NCI-H345 treated with DMSO at 0.1 percent for 48 hours (cell line): ENCODE results near the gene LMBR1.
"Not testable (repeated sequence)": the region's sequence is repeated elsewhere in the genome, so short reads cannot be mapped to it uniquely, and the experiment has no call there.

Source experiments
- DNase-seq: peaks from one replicate; lab custom pipeline; 2025; ENCODE audit not compliant: unreplicated experiment; lab: John Stamatoyannopoulos, UW

The LMBR1 gene

DNA sequence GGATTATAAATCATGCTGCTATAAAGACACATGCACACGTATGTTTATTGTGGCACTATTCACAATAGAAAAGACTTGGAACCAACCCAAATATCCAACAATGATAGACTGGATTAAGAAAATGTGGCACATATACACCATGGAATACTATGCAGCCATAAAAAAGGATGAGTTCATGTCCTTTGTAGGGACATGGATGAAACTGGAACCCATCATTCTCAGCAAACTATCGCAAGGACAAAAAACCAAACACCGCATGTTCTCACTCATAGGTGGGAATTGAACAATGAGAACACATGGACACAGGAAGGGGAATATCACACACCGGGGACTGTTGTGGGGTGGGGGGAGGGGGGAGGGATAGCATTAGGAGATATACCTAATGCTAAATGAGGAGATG lies 89.3 kb downstream of the LMBR1 start:
- DNase-seq, result not testable (repeated sequence)

GRCh38 chr7:156802214-156802613 lies 90.8 kb downstream of the LMBR1 start:
- DNase-seq, result no peak

DNA sequence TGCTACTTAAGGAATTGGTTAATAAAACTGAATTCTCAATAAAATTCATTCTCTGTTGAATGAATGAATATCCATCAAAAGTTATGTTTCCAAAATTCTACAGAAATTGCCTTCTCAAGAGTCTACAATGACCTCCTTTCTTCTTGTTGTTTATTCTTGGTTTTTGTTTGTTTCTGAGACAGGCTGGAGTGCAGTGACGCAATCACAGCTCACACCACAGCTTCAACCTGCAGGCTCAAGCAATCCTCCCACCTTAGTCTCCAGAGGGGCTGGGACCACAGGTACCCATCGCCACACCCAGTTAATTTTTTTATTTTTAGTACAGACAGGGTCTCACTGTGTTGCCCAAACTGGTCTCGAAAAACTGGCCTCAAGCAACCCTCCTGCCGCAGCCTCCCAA lies 97.6 kb downstream of the LMBR1 start:
- no peak for DNase-seq

DNA sequence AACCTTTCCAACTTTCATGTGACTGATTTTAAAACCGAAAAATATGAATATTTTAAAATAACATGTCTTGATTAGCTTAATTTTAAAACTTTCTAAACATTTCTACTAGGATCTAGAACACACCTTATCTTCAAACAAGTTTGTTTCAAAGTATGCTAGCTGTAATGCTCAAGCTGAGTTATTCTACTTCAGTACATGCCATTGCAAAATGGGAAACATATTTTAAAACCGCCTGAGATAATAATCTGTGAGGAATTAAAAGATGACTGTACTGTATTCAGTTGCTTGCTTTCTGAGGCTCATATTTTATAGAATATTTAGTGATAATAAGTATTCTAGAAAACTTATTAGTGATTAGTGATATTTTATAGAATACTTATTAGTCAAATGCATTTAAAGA lies 99.6 kb downstream of the LMBR1 start:
- DNase-seq, result no peak

DNA sequence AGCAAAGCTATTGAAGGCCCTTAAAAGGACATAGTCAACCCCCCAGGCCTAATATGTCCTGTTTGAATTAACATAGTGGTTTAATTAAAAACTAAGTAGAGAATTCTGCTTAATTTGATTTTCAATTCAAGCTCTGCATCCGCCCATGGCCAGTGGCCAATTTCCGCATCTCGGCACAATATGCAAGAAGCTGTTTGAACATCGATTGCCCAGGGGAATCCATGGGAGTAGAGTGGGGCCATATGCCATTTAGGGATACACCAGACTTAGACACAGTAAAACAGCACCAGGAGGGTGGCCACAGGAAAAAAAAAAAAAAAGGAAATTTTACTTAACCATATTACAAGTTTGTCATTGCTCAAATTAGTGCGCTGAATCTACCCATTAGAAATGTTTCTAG lies 100.4 kb downstream of the LMBR1 start:
- DNase-seq, result no peak

GRCh38 chr7:156791241-156791640 lies 101.7 kb downstream of the LMBR1 start:
- no peak for DNase-seq

DNA sequence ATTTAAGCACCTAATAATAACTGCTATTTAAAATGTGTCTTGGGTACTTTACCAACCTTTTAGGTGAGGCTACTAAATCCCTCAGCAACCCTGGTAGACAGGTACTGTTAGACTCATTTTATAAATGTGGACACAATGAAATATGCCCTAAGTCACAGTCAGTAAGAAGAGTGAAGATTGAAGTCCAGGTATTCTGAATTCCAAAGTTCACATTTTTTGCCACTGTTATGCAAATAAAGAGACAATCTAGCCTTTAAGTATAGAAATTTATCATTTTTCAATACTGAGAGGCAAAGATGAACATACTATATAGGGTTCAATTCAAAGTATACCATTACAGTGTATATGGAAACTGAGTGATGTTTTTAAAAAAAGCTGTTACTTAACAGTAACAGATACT lies 102.7 kb downstream of the LMBR1 start:
- DNase-seq, result no peak

GRCh38 chr7:156785998-156786543 lies 106.9 kb downstream of the LMBR1 start:
- DNase-seq, result no peak

GRCh38 chr7:156783864-156784263 lies 109.1 kb downstream of the LMBR1 start:
- DNase-seq, result no peak

DNA sequence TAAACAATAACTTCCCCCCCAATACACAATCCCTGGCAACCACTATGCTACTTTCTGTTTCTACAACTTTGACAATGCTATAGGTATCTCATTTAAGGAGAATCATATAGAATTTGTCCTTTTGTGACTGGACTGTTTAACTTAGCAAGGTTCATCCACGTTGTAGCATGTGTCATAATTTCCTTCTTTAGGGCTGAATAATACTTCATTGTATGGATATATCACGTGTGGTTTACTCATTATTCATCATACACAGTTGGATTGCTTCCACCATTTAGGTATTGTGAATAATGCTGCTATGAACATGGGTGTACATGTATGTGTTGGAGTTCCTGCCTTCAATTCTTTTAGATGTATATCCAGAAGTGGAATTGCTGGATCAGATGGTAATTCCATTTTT lies 111.0 kb downstream of the LMBR1 start:
- DNase-seq, result no peak

DNA sequence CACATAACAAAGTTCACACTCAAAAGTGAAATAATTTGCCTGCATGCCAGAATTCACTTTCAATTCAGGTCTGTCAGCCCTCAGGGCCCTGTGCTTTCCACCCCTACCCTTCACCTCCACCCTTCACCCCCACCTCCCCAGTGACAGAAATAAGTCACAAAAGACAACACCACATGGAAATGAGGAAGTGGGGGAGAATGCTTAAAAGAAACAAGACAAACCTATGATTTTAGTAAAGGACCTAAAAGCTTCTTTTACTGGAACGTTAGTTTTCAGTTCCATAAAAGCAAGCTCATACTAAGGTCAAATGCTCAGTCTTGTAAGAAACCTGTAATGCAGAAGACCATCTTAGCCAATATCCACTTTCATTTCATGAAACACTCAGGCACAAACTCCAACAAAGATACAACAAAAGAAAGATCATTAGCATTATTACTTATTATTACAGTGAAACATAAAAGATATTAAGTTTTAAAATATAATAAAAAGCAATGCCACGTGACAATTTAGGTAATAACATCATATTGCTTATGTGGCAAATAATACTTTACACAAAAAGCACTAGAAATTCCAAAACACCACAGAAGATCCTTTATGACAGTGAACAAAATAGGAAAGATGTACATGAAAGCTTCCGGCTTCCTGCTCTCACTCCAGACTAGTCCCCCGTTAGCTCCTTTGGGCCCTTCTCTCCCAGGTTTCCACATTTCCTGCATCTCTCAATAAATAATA lies 112.1 kb downstream of the LMBR1 start:
- no peak for DNase-seq

DNA sequence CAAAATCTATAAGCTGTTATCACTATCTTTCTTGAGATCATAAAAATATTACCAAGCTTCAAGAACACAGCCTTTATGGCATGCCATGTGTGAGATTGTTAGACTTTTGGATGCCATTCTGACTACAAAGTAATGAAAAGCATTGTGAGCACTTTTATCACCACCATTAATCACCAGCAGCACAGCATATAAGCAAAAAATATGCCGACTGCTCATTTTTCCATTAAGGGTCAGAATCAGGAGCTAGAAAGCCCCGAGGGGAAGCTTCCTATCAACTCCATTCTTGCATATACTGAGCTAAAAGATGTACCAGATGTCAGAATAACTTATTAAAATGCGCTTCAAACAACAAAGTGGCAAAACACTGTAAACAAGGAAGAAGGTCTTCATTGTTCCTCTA lies 114.3 kb downstream of the LMBR1 start:
- no peak for DNase-seq

DNA sequence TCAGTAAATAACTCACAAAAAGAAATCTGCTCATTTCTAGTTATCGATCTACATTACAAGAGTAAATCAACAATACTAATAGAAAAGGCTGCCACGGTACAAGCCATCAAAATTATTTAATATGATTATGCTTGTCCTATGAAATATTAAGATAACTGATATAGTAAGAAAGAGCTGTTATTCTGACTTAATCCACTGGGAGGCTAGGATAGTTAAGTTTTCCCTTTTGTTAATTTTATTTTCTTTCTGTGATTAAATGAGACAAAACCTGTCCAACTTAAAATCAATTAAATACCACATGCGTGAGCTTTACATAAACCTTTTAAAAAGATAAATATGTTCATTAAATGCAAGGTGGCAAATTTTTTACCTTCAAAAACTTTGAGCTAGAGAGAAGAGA lies 114.8 kb downstream of the LMBR1 start:
- no peak for DNase-seq

GRCh38 chr7:156777364-156778069 lies 115.5 kb downstream of the LMBR1 start:
- no peak for DNase-seq

GRCh38 chr7:156776527-156776926 lies 116.5 kb downstream of the LMBR1 start:
- DNase-seq, result no peak

DNA sequence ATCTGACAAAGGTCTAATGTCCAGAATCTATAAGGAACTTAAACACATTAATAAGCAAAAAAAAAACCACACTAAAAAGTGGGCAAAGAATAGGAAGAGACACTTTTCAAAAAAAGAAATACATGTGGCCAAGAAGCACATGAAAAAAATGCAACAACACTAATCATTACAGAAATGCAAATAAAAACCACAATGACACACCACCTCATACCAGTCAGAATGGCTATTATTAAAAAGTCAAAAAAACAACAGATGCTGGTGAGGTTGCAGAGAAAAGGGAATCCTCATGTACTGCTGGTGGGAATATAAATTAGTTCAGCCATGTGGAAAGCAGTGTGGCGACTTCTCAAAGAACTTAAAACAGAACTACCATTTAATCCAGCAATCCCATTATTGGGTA lies 119.0 kb downstream of the LMBR1 start:
- DNase-seq, result no peak

DNA sequence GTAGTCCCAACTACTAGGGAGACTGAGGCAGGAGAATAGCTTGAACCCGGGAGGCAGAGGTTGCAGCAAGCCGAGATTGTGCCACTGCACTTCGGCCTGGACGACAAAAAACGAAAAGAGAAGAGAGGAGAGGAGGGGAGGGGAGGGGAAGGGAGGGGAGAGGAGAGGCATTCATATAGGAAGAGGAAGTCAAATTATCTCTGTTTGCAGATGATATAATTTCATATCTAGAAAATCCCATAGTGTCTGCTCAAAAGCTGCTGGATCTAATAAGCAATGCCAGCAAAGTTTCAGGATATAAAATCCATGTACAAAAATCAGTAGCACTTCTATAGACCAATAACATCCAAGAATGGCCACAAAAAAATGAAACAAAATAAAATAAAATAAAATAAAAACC lies 120.3 kb downstream of the LMBR1 start:
- no peak for DNase-seq

- DNase-seq, result no peak
Observed at GRCh38 chr7:156768698-156769472, 124.1 kb downstream of the LMBR1 start.

DNA sequence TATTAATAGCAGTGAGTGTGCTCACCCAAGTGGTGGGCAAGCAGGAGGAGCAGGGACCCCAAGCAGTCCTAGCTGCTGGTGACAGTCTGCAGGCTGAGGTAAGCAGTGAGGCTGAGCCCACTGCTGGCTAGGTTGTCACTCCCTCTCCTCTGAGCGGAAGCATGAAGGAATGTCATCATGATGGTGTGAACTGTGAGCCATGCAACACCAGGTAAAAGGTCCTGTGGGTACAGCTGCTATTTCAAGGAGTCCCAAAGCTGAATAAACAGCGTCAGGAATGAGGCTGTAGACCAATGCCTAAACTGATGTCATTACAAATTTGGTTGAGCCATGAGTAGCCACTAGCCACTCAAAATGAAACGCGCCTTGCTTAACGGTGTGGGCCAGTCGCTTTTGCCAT lies 126.3 kb downstream of the LMBR1 start:
- no peak for DNase-seq

- no peak for DNase-seq
Observed at GRCh38 chr7:156765901-156766656, 126.9 kb downstream of the LMBR1 start.

- DNase-seq, result no peak
Observed at GRCh38 chr7:156764766-156765165, 128.2 kb downstream of the LMBR1 start.
